ENCODE measurements around the gene CAMSAP2.
A peak's percentile ranks its signal among the peaks of the same experiment; 100 is the strongest.

CAMSAP2 gene

DNA sequence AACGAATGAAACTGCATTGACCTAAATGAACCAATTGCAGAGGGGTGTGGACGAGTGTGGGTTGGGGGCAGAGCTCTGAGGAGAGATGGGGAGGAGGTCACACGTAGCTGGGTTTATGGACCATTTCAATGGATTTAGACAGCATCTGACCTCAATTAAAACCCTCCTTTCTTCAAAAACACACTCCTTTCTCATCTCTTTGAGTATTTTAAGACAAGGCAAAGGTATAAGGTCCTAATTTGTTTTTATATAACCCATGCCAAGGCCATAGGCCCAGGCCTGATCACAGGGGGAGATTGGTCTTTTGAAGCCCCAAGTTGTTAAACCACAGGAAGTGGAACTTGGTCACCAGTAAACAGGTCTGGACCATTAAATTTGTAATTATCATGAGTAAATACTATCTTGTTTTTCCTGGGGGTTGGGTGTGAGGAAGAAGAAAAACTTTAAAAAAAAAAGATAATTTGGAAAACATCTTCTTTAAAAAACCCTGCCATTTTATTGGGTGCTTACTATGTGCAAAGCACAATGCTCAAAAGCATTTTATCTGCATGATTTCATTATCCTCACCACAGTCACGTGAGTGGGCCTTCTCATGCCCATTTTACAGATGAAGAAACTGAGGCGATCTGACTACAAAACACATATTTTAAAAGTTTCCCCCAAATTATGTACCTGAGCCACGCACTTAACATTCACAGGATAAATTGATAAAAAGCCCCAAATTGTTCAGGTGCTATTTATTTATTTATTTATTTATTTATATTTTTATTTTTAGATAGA lies 147.1 kb downstream of the CAMSAP2 start:
- DNase-seq, result no peak

DNA sequence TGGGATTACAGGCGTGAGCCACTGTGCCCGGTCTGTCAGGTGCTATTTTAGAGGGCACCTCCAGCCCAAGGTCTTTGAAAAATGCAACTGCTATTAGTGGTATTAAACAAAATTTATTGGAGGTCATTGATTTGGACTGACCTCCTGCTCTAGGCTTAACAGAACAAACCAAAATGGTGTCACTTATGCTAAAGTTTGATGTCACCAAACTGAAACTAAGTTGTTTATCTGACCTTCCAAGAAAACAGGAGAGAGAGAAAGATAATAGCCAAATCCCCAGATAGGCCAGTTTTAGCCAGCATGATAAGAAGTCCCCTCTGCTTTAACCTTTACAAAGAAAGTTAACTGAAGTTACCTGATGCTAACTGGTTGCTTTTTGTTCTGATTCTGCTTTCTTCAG lies 147.9 kb downstream of the CAMSAP2 start:
- DNase-seq, result no peak

DNA sequence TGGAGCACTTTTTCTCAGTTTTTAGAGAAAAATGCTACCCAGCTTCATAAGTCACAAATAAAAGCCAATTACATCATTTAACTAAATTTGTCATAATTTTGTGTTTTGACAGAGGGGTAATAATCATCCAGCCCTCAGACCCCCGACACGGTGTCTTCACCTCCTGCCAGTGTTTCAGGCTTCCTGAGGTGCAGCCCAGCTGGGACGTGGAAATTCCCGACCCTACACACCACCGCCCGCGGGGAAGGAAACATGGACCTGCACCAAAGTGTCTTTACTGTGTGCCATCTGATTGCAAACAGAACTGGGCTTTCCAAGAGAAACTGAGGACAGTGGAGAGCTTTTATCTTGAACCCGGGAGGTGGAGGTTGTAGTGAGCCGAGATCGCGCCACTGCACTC lies 148.3 kb downstream of the CAMSAP2 start:
- DNase-seq, result no peak

DNA sequence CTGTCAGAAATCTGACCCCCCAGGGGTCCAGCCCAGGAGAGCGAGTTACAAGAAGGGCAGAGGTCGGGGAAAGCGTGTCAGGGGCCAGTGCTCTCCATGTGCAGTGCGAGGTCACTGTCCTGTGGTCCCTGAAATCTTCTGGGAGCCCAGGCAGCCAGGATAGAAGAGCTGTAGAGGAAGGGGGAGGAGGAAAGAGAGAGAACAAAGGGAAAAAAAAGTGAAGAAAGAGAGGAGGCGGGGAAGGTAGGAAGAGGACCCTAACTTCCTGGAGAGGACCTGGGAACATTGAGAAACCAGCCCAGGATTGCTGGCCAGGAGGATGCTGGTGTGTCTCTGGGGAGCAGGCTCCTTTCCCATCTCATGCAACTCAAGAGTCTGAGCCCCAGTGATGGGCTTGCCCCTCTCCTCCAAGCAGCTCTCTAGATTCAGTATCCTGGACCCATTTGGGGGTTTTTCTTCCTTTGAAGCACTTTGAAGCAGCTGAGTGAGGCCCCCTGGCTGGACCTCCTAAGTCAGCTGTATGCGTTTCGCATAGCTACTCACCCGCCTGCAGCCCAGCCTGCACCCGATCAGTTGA lies 149.2 kb downstream of the CAMSAP2 start:
- DNase-seq, result no peak

DNA sequence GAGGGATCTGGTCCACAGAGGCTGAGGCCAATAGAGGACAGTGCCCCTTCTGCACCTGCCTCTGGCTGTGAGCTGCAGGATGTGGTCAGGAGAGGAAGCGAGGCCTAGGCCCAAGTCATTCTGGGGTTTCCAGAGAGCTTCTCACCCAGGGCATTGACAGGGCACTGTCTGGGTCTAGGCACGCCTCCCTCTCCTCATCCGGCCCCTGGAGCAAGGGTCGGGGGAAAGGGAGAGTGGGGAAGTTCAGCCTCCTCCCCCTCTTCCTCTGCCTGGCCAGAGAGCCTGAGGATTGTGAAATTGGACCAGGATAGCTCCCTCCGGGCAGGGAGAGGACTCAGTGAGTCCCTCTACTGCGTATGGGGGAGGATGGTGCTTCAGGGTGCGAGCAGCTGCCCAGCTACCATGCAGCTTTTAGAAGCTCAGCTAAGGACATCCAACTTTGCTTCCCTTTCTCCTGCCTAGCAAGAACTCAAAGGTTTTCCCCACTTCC lies 149.7 kb downstream of the CAMSAP2 start:
- peak; percentile 95 for DNase-seq

DNA sequence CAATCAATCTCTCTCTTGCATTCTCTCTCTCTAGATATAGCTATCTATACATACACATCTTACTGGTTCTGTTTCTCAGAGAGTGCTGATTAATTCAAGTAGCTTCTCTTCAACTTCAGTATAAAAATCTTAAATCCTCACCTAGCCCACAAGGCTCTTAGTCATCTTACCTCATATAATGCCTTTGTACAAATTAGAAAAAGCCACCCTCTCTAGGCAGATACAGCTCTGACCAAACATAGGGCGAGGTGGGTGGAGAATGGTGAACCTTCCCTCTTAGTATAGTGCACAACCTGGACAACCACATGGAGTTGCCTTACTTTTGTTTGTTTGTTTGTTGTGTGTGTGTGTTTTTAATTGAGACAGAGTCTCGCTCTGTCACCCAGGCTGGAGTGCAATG lies 150.9 kb downstream of the CAMSAP2 start:
- DNase-seq, result no peak

DNA sequence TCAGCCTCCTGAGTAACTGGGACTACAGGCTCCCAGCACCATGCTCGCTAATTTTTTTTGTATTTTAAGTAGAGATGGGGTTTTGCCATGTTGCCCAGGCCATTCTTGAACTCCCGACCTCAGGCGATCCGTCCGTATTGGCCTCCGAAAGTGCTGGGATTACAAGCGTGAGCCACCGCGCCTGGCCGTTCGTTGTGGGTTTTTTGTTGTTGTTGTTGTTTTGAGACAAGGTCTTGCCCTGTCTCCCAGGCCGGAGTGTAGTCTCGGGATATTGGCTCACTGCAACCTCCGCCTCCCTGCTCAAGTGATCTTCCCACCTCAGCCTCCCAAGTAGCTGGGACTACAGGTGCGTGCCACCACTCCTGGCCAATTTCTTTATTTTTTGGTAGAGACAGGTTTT lies 151.3 kb downstream of the CAMSAP2 start:
- DNase-seq, result no peak

DNA sequence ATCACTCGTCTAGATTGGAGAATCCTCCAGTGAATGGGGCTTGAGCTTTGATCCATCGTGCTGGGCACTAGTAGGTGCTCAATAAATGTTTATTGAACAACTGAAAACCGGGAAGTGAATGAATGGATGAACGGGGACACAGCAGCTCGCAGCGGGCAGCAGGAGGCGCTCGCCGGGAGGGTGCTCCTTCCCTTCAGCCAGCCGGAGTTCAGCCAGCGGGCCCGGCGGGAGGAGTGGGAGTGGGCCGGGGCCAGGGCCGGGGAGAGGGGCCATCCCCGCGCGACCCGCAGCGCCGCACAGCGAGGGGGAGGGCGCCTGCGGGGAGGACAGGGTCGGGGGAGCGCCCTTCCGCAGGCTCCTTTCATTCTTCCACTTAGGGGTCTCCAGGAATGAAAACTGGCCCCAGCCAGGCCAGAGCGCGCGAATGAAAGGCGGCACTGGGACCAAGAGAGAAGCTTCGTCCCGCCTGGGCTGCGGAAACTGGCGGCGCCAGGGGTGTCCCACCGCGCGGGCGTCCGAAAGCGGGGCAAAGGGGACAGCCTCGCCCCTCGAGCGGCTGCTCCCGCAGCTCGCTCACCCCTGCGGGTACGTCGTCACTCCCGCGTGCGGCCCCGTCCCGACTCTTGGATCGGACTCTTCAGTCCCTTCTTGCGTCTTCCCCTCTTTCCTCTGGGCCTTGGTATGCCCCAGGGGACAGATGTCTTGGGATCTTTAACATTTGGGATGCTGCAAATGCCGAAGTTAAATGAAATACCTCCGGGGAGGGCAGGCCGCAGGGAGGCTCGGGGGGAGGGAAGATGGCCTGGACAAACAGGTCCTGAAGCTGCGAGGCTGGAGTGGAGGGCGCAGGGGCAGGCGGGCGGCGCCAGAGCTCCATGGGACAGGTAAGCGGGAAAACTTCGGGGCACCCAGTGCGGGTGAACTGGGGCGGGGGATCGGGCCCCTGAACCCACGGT lies 152.4 kb downstream of the CAMSAP2 start:
- peak; percentile 71 for DNase-seq

DNA sequence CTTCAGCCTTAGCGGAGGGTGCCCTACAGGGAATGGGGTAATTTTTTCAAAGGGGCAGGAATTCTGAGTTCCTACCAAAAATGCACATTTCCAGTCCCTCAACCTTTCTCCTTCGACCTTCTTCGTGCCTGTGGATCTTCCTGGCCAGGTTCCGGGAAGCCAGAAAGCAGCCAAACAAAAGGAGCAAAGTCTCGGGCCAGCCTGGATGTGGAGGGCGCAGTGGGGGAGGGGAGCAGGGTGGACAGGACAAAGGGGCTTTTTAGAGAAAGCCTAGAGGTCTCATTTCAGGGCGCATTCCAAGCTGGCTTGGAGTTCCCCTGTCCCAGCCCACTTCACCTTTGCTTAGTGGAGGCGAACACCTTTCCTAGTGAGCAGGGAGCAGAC lies 153.1 kb downstream of the CAMSAP2 start:
- DNase-seq, result no peak

DNA sequence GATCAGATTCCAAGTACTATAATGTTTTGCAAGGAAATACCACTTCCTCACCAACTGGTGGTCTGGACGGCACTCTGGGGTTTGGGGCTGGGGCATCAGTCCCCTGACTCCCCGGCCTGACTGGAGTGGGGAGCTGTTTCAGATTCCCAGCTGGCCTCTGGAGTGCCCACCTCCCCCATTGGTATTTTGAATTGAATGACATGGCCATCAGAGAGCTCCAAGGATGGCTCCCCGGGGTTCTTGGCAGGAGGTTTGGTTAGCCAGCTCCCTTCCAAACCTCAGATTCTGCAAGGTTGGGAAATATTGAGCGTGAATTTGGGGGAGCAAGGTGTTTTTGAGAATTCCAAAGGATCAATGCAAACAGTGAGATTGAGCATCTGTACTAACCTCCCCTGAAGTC lies 153.9 kb downstream of the CAMSAP2 start:
- no peak for DNase-seq

DNA sequence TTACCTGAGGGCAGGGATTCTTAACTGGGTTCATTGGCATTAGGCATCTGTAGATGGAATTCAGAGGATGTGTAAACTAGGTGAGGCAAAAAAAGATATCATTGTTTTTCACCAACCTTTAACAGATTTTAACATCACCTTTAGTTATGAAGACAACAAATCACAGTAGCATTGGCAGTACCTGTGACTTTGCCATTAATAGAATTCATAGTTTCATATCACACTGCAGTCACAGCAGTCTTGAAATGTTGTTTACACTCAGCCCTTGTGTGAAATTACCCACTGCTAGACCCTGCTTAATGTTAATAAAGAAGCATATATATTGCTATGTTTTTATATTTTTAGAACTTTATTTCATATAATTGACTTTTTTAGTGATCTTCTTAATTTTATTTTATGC lies 154.3 kb downstream of the CAMSAP2 start:
- no peak for DNase-seq

DNA sequence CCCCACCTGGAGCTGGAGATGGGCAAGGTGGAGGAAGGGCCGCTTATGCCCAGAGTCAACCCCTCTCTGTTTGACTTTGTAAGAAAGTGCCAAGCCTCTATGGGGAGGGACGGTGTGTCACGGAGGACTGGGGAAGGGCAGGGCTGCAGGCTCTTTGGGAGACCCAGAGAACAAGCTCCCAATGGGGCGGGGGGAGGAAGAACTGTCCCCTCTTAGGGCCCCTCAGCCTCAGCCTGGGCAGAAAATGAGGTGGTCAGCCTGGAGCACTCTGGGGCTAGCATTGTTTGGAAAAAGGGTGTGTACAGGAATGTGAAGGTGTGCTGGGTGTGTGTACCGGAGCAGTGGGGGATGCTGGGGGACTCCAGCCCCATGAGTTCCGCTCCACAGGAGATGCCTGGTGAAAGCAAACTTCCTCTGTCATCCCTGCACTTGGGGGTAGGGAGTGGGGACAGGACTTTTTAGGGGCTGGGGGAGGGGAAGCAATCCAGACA lies 154.8 kb downstream of the CAMSAP2 start:
- DNase-seq, result peak; percentile 79

DNA sequence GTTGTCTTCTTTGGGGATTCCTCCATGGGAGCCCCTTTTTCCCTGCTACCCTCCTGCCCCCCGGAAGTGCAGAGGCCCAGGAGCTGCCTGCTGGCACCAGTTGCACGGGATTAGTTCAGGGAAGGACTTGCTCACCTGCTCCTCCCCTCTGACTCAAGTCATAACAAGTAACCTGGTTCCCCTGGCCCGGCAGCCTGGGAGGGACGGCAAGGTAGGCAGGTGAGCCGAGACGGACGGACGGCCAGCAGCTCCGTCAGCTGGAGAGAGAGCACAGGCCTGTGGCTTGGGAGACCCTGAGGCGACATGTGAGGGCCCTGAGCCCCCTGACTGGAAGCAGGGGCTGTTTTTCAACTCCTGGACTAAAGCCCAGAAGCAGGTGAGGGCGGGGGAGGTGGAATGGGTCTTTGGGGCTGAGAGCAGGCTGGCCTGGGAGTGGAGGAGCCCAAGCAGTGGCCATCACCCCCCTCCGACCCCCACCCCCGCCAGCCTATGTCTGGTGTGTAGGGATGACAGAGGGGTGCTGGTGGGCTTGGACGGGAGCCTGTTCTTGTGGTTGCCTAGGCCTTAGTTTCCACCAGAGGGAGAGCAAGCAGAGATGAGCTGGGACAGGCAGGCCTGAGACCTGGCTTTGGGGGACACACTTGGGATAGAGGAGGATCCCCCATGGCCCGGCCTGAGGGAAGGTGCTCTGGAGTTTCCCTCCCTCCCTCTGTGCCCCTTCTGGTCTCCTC lies 156.2 kb downstream of the CAMSAP2 start, which contains the start of gene INAVA:
TSS of gene INAVA (plus strand) at position 189 of the 731 bp plus-strand sequence. CDS start 3,501 bp downstream, outside the sequence.
- no peak for DNase-seq

DNA sequence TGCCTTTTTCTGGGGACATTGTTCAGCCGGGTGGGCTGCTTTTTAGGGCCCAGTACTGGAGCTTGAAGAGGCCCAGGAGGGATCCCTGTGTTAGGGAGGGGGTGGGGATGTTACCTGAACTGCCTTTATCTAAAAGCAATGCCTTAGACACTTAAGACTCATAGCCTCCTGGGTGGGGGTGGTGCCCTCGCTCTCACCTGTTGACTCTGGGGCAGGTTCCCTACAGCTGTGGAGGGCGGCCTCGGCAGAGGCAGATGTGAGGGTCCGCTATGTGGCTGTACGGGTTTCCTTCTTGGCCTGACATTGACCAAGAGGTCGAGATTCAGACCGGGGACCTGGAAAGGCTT lies 156.7 kb downstream of the CAMSAP2 start:
- no peak for DNase-seq

DNA sequence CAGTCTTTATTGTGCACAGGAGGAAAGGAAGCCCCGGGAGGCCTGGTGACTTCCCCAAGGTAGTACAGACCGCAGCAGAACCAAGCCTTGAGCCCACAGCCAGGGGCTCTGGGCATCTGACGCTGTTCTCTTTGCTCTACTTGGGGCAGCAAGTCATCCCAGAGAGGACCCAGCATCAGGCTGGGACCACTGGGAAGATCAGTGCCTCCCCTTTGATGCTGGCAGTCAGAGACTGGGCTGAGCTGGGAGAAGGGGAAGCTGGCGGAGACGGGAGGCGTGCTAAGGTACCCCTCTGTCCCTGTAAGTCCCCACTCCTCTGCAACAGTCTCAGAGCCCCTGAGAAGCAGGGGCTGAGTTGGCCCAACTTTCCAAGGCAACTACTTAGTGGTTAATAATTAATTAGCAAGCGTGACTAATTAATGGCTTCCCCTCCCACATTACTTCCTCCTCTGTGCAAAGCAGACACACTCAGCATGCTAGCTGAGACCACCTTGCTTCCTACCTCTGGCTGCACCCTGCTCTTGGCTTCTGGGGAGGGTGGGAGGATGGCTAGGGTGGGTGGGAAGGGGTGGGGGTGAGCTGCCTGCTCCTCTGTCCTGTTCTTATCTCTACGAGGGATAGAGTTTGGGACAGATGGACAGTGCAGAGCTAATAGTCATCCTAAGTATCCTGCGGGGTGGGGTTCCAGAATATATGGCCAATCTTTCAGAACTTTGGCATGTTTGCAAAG lies 157.3 kb downstream of the CAMSAP2 start:
- DNase-seq, result no peak

DNA sequence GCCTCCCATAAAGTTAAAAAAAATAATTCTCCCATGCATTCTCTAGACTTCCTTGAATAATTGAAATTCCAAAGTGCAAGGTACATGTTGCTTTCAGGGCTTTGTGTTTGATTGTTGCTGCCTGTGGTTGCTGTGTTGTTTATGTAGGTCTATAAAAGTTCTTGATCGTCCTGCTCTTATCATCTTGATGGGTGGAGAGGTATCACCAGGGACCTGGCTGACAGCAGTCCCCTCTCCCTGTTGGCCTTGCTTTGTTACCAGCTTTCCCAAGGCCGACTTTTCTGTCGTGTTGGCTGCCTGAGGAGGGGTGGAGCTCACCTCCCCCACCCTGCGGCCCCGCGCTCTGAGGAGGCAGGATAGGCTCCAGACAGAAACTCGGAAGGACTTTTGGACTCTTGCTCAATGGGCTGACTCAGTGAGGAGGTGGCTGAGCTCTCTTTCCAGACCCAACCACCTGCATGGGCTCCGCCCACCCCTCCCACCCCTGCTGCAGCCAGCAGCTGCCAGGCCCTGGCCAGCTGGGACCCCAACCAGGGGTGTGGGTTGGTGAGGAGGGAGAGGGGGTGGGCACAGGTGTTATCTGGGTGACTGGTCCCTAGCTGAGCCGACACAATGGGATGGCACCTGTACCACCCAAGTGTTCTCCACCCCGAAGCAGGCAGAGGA lies 158.0 kb downstream of the CAMSAP2 start:
- peak; percentile 89 for DNase-seq

DNA sequence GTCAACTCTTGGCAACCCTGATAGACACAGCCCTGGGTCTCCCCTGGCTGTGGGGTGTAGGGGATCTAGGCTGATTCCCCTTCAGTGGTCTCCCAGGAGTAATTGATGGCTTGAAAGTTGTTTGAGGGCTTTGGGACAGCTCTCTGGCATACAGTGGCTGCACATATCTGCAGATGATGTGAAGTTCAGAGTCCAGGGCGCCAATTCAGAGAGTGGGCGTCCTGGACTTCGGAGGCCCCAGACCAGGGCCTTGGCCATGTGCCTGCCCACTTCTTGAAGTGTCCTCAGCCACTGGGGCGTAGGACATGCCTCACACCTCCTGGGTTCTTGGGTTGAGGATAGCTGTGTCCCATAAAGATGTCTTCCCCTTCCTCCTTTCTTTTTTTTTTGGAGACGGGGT lies 158.6 kb downstream of the CAMSAP2 start:
- no peak for DNase-seq

DNA sequence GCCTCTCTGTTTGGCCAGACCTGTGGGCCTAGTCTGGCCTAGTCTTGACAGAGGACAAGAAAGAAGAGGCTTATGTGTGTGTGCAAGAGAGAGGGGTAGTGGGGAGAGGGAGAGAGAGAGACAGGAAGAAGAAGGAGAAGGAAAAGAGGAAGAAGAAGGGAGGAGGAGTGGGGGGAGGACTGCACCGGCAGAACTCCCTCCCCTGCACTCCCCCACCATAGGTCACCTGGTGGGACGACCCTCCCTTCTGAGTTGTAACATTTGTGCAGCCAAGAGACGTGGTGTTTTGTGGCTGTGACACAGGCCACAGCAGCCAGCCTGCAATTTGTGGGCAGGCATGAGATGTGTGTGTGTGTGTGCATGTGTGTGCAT lies 160.3 kb downstream of the CAMSAP2 start:
- DNase-seq, result no peak

DNA sequence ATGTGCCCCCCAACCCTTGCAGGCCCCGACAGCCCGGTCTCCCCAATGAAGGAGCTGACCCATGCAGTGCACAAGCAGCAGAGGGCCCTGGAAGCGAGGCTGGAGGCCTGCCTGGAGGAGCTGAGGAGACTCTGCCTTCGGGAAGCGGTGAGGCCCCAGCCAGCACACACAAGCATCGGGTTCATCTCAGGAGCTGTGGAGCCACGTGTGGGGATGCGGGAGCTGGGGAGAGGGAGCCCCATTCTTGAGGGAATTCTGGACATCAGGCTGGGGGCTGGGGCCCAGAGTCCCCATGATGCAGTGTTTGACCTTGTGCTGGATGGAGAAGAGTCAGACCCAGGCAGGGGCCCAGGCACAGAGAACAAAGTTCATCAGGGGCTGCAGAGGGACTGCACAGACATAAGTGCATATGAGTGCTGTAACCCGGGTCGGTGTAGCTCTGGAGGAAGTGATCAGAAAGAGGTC lies 160.8 kb downstream of the CAMSAP2 start:
- no peak for DNase-seq

DNA sequence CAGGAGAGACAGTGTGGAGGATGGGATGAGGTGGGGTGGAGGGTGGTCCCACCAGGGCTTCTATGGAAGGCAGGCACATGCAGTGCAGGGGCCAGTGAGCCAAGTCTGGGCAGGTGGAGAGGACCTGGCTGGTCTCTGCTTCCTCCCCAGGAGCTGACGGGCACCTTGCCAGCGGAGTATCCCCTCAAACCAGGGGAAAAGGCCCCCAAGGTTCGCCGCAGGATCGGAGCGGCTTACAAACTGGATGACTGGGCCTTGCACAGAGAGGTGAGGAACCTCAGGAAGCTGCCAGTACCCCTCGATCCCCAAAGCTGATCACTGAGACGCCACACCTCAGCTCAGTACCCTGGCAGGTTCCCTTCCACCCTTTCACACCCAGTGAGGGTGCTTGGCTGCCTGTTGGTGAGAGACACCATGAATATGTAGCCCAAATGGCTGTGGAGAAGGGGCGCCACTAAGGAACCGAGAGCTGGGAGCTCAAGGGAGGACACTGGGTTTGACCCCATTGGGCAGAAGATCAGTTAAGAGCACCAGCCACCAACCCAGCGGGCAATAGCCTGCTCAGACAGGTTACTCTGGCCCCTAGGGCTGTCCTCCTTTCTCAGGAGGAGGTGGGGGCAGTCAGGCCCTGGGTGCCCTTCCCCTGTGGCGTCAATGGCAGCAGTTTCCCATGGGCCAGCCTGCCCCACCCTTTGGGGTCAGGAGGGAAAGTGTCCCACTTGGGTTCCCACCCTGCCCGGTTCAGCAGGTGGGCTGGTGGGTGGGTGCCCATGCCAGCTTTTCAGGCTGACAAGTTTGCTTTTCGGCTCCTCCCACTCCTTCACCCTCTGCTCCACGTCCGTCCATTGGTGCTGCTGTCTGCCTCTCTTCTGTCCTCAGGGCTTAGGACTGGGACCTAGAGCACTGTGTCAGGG lies 161.5 kb downstream of the CAMSAP2 start:
- DNase-seq, result no peak
